ENCODE results near the gene LDLRAD4. TPM values are rescaled to one million over a fixed set of nuclear protein-coding genes. Genes with fewer than 3 reads are reported as not detected.

LDLRAD4 gene
- total RNA-seq, 1 experiment from 2014 or later: 3.6 TPM

GRCh38 chr18:13361431-13361830, 142.9 kb downstream of the LDLRAD4 start:
- Histone ChIP-seq H3K9me3 (ENCODE audit: low read depth, low read length, poor library complexity, severe bottlenecking) (no peaks in the 10 kb centered on the region), H3K27ac (ENCODE audit: low read depth, low read length, poor library complexity, severe bottlenecking) (no peak overlapping the region), H3K27me3 (replicated peaks; ENCODE audit: insufficient read depth, low read depth, low read length, poor library complexity) (no peaks in the 10 kb centered on the region), H3K4me1 (ENCODE audit: insufficient read depth, low read length, poor library complexity, severe bottlenecking) (peaks cover 6% of the 10 kb centered on the region), H3K36me3 (ENCODE audit: insufficient read depth, low read length, poor library complexity, severe bottlenecking) (no peaks in the 10 kb centered on the region), H3K4me3 (ENCODE audit: low read depth, low read length, poor library complexity, severe bottlenecking) (no peak overlapping the region)
- intact Hi-C loops (cut with micrococcal nuclease; ENCODE audit: unreplicated experiment): no loop called here
- BruUV-seq (replicated peaks): no TSS peak
- TF ChIP-seq EZH2 (IDR thresholded peaks at IDR 0.05; ENCODE audit: borderline replicate concordance, low read depth, low read length, poor library complexity, severe bottlenecking) (no peak), CTCF (conservative IDR thresholded peaks at IDR 0.05; ENCODE audit: low read depth, low read length) (no peak)
- no peak for DNase-seq (ENCODE audit: low spot score)
- POLR2A ChIA-PET (ENCODE audit: low non-redundant PET): no interaction called here
- CTCF ChIA-PET: no interaction called here

DNA sequence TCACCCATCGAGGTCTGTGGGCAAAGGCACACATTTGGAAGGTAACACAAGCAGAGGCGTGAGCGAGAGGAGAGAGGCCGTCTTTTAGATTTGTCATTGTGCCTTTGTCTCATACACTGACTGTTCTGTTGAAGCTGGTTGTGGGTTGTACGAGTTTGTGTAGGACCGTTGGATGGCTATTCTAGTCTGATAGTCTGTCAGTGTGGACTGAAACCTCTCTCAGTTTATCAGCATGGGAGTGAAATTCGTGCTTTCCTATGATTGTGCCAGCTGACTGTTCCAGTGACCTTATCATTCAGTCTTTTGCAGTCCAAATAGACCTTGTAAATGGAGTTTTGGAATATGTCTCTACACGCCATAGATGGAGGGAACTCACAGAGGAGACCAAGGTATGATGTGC, 143.5 kb downstream of the LDLRAD4 start:
- peaks cover 12% of the 10 kb centered on the region for H3K4me1 ChIP-seq (ENCODE audit: insufficient read depth, low read length, poor library complexity, severe bottlenecking)
- DNase-seq (ENCODE audit: low spot score): no peak
- H3K9me3 ChIP-seq (ENCODE audit: low read depth, low read length, poor library complexity, severe bottlenecking): no peaks in the 10 kb centered on the region
- ChIA-PET CTCF (no interaction called here), POLR2A (ENCODE audit: low non-redundant PET) (no interaction called here)
- no peaks in the 10 kb centered on the region for H3K36me3 ChIP-seq (ENCODE audit: insufficient read depth, low read length, poor library complexity, severe bottlenecking)
- H3K27ac ChIP-seq (ENCODE audit: low read depth, low read length, poor library complexity, severe bottlenecking): no peak overlapping the region
- intact Hi-C loops (cut with micrococcal nuclease; ENCODE audit: unreplicated experiment): no loop called here
- H3K4me3 ChIP-seq (ENCODE audit: low read depth, low read length, poor library complexity, severe bottlenecking): no peak overlapping the region
- H3K27me3 ChIP-seq (replicated peaks; ENCODE audit: insufficient read depth, low read depth, low read length, poor library complexity): no peaks in the 10 kb centered on the region
- BruUV-seq (replicated peaks): no TSS peak
- TF ChIP-seq EZH2 (IDR thresholded peaks at IDR 0.05; ENCODE audit: borderline replicate concordance, low read depth, low read length, poor library complexity, severe bottlenecking): no peak
- no peak for TF ChIP-seq CTCF (conservative IDR thresholded peaks at IDR 0.05; ENCODE audit: low read depth, low read length)

GRCh38 chr18:13362607-13363006, 144.0 kb downstream of the LDLRAD4 start:
- Histone ChIP-seq H3K27me3 (replicated peaks; ENCODE audit: insufficient read depth, low read depth, low read length, poor library complexity) (no peaks in the 10 kb centered on the region), H3K4me1 (ENCODE audit: insufficient read depth, low read length, poor library complexity, severe bottlenecking) (peaks cover 17% of the 10 kb centered on the region), H3K4me3 (ENCODE audit: low read depth, low read length, poor library complexity, severe bottlenecking) (no peak overlapping the region), H3K27ac (ENCODE audit: low read depth, low read length, poor library complexity, severe bottlenecking) (no peak overlapping the region), H3K9me3 (ENCODE audit: low read depth, low read length, poor library complexity, severe bottlenecking) (no peaks in the 10 kb centered on the region), H3K36me3 (ENCODE audit: insufficient read depth, low read length, poor library complexity, severe bottlenecking) (no peaks in the 10 kb centered on the region)
- CTCF ChIA-PET: no interaction called here
- no TSS peak for BruUV-seq (replicated peaks)
- no peak for DNase-seq (ENCODE audit: low spot score)
- POLR2A ChIA-PET (ENCODE audit: low non-redundant PET): no interaction called here
- TF ChIP-seq CTCF (conservative IDR thresholded peaks at IDR 0.05; ENCODE audit: low read depth, low read length): no peak
- no peak for TF ChIP-seq EZH2 (IDR thresholded peaks at IDR 0.05; ENCODE audit: borderline replicate concordance, low read depth, low read length, poor library complexity, severe bottlenecking)
- intact Hi-C loops (cut with micrococcal nuclease; ENCODE audit: unreplicated experiment): no loop called here

Data from A673 (cell line).